HL-60 (cell line): ENCODE data around the gene LRIG2.

Experiments
- POLR2AphosphoS5 ChIP-seq: IDR thresholded peaks from 2 replicates; pipeline ENCODE4 v1.6.1; 2012; ENCODE audit warnings: low read depth
- REST ChIP-seq: IDR thresholded peaks from 2 replicates; pipeline ENCODE4 v1.6.1; 2012; ENCODE audit warnings: low read depth; ENCODE audit not compliant: insufficient replicate concordance
- SPI1 ChIP-seq: IDR thresholded peaks from 2 replicates; pipeline ENCODE4 v1.6.1; 2012; ENCODE audit warnings: low read depth, mild to moderate bottlenecking, borderline replicate concordance
- TF ChIP-seq, protein P1 (sequence below): IDR thresholded peaks from one replicate; pipeline ENCODE4 v1.5.1; 2011; ENCODE audit warnings: low read length, control low read depth, inconsistent platforms; ENCODE audit not compliant: insufficient read depth

DNA sequence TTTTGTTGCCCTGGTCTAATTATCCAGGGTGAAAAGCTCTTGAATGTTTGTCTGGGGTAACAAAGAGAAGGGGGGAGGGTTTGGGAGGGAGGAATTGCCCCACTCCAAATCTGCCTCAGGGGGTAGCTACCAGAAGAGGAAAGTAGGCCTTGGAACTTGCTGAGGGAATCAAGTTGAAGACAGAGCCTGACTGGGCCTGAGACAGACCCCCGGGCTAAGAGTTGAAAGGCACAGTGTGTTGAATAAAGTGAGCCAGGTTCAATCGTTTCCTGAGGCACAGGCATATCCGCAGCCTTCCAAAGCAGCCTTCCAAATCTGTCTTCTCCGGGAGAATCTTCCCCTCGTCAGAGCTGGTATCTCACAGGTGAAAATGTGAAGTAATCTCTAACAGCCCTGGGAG lies 96.6 kb downstream of the LRIG2 start:
- TF ChIP-seq, protein P1, sequence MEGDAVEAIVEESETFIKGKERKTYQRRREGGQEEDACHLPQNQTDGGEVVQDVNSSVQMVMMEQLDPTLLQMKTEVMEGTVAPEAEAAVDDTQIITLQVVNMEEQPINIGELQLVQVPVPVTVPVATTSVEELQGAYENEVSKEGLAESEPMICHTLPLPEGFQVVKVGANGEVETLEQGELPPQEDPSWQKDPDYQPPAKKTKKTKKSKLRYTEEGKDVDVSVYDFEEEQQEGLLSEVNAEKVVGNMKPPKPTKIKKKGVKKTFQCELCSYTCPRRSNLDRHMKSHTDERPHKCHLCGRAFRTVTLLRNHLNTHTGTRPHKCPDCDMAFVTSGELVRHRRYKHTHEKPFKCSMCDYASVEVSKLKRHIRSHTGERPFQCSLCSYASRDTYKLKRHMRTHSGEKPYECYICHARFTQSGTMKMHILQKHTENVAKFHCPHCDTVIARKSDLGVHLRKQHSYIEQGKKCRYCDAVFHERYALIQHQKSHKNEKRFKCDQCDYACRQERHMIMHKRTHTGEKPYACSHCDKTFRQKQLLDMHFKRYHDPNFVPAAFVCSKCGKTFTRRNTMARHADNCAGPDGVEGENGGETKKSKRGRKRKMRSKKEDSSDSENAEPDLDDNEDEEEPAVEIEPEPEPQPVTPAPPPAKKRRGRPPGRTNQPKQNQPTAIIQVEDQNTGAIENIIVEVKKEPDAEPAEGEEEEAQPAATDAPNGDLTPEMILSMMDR, result no peak
- TF ChIP-seq SPI1 (no peak), REST (no peak), POLR2AphosphoS5 (no peak)
